GM18909 (cell line): ENCODE measurements around the gene C16orf89.
"Not testable (repeated sequence)": the region's sequence is repeated elsewhere in the genome, so short reads cannot be mapped to it uniquely, and the experiment has no call there.

ENCODE experiments used
- ATAC-seq: cut with Tn5 transposase; IDR thresholded peaks from one replicate; pipeline ENCODE4 v1.9.1; 2021; ENCODE audit warnings: mild to moderate bottlenecking; ENCODE audit not compliant: unreplicated experiment, poor library complexity

C16orf89 gene

GRCh38 chr16:5085716-5086115 is 20.0 kb upstream of the C16orf89 start:
- ATAC-seq, result not testable (repeated sequence)

DNA sequence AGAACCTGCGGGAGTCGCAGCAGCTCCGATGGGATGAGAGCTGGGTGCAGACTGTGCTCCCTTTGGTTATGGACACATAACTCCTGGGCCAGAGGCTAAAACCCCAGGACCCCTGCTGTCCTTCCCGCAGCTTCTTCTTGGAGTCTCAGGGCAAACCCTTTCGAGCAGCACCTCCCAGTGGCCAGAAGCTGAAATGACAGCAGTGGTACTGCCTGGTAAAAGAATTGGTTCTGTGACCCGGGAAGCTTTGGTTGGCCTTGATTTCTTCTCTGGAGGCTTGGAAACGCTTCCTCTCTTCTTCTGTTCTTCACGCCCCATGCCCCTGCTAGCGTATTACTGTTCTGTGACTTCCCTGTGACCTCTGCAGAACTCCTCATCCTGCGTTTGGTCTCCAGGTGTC is 19.0 kb upstream of the C16orf89 start:
- ATAC-seq, result not testable (repeated sequence)

- not testable (repeated sequence) for ATAC-seq
These were observed 18.5 kb upstream of the C16orf89 start for GRCh38 chr16:5084099-5084731.

DNA sequence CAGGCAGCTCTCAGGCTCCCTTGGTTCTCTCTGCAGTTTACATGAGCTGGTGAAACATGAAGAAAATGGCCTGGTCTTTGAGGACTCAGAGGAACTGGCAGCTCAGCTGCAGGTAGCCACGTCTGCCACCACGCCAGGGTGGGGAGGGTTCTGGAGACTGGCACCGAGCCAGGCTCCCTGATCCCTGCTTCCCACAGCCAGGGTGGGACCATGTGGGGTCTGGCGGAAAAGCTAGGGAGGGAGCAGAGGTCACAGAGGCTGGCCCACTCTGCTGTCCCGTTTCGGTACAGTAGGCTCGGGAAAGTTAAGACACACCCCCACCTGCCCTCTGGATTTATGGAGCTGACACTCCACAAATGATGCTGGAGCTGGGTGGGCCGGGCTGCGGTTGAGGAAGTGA is 17.9 kb upstream of the C16orf89 start:
- ATAC-seq, result not testable (repeated sequence)

DNA sequence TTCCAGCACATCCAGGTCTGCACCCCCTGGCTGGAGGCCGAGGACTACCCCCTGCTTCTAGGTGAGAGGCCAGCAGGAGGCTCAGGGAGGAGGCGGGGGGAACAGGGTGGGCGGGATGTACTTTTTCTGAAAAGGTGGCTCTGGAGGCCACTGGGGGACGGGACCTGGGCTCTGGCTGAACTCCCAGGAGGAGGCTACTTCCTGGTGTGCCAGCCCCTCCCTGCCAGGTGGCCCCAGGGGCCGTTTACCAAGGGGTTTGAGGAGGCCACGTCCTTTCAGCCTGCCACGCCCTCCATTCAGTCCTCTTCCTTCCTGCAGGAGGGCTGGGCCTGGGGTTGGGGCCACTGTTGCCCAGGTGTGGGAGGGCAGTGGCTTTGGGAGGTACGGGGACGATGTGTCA is 15.2 kb upstream of the C16orf89 start:
- ATAC-seq, result not testable (repeated sequence)

DNA sequence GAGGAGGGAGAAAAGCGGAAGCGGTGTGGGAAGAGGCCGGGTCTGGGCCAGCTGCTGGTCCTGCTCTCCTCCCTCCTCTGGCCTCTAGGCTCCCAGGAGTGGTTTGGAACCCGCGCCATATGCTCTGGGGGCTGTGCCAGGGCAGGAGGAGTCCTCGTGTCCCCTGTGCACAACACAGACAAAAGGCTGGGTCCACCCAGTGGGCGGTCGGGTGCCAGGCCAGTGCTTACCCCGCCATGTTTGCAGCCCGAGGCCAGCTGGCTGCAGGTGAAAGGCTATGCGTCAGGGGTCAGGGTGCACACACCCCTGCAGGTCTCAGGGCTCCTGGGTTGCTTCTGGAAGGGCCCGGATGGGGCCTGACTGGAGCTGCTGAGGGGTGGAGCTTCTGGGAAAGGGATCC is 14.7 kb upstream of the C16orf89 start:
- not testable (repeated sequence) for ATAC-seq

DNA sequence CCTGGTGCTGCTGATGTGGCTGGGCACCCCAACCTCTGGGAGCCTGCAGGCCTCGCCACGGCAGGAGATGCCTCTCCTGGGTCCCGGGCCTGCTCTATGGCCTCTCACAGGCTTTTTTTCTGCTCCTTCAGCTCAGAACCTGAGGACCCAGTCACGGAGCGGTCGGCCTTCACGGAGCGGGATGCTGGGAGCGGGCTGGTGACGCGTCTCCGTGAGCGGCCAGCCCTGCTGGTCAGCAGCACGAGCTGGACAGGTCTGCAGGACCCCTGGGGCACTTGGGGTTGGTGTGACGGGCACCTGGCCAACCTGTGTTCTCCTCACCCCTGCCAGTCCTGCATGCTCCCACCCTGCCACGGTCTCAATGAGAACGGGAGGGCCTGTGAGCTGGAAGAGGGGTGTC is 12.9 kb upstream of the C16orf89 start:
- no peak for ATAC-seq

GRCh38 chr16:5077304-5077703 is 11.5 kb upstream of the C16orf89 start:
- no peak for ATAC-seq

GRCh38 chr16:5075637-5076036 is 9.9 kb upstream of the C16orf89 start:
- ATAC-seq, result no peak

GRCh38 chr16:5073771-5074170 is 8.0 kb upstream of the C16orf89 start:
- ATAC-seq, result not testable (repeated sequence)

DNA sequence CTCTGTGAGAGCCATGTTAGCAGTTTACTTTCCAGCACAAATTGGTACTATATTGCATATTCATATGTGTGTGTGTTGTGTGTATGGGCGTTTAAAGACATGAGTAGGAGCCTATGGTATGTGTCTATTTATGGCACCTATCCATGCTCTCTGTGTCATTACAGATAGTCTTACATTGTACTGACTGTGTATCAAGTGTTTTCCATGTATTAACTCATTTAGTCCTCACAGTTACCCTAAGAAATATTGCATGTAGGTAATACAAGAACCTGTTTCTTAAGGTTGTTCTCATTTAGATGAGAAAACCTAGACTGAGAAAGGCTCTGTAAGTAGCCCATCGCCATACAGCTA is 7.5 kb upstream of the C16orf89 start:
- ATAC-seq, result no peak

DNA sequence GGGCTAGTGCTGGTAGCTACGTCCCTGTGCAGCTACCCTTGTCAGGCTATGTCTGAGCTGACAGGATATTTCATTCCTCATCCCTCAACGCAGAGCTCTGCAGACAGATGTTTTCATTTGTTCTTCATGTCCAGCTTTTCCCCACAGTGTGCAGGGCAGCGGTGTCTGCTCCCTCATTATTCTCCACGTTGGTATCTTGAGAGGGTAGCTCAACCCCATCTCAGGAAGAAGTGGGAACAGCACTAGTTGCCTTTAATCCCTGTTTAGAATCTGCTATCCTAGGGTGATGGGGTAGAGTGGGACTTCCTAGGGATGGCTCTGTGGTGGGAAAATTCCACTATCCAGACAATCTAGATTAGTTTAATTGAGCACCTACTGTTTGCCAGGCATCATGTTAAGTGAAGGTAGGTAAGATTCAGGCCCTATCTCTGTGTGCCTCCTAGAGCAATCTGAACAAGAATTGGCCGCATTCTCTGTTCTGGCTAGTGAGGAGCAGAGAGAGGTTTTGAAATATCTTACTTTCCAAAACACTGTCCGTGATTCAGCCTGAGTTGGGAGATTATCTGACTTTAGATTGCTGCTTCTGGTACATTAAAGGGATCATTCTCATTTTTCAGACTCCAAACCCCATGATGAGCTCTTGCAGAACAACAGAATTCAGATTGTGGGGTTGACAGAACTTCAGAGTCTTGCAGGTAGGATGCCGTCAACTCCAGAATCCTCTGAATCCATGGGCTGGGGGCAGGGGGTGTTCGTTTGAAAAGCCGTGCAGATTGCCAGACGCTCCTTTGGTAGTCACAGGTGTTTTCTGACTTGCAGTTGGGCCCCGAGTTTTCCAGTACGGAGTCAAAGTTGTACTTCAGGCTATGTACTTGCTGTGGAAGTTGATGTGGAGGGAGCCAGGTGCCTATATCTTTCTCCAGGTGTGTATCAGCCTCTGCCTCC is 6.8 kb upstream of the C16orf89 start:
- no peak for ATAC-seq

DNA sequence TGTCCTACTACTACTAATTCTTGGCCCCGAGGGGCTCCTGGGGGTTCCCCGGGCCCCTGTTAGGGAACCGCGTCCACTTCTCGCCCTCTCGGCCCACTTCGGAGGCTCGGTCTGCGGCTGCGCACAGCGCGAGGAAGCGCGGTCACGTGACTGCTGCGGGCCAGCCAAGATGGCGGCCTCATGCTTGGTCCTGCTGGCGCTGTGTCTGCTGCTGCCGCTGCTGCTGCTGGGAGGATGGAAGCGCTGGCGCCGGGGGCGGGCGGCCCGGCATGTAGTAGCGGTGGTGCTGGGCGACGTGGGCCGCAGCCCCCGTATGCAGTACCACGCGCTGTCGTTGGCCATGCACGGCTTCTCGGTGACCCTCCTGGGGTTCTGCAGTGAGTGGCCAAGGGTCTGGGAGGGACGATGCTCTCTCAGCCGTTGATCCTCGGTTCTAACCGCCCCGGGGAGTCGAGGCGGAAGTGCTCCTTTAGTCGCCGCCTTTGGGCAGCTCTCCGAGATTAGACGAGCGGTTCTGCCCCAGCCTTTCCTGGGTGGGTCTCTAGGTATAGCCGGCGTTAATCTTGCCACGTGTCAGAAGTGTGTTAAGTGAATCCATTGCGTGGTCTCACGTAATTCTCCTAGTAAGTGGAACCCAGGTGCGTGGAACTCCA is 6.1 kb upstream of the C16orf89 start, which contains the start of gene ALG1:
Gene ALG1, plus strand, starts transcription at position 163 of the 653 bp plus-strand sequence. Its CDS starts 7 bp downstream, at position 170.
- peak; percentile 88 for ATAC-seq

GRCh38 chr16:5071341-5071680 is 5.6 kb upstream of the C16orf89 start:
- ATAC-seq, result no peak

GRCh38 chr16:5070431-5071186 is 4.9 kb upstream of the C16orf89 start:
- no peak for ATAC-seq

- no peak for ATAC-seq
These were observed 4.1 kb upstream of the C16orf89 start for GRCh38 chr16:5069854-5070253.

DNA sequence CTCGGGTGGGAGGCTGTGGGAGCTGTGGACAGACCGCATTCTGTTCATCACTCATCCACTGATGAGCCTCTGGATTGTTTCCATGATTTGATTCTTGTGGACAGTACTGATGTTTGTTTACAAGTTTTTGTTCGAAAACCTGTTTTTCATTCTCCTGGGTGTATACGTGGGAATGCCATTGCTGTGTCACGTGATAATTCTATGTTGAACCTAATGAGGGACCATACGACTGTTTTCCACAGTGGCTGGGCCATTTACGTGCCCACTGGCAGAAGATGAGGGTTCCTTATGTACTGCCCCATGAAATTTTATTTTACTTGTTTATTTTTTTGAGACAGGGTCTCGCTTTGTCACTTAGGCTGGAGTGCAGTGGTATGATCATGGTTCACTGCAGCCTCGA is 3.3 kb upstream of the C16orf89 start:
- ATAC-seq, result no peak

DNA sequence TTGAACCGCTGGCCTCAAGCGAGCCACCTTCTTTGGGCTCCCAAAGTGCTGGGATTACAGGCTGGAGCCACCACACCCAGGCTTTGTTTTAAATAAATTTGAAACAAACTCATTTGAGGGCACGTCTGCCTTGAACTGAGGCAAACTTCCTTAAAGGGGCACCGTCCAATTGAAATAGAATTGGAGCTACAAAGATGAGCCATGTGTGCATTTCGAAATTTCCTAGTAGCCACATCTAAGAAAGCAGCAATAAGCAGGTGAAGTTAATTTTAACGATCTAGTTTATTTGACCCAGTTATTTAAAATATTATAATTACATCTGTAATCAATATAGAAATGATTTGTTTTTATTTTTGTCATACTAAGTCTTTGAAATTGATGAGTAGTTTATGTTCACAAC is 755 bp upstream of the C16orf89 start:
- ATAC-seq, result no peak

DNA sequence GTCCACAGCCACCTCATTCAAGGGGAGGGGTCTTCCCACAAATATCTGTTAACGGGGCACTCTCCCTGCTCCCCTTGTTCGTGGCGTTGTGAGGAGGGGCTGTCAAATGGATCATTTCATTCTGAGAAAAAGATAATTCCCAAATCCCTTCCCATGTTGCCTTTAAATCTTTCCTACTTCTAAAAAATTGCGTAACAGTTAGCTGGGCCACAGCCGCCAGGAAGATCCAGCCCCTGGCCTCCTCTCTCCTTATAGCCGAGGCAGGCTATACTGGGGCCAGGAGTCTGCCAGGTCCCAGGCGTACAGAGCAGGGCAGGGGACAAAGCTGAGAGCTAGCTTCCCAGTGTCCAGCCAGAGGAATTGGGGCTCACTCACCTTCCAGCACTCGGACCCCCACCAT is 430 bp downstream of the C16orf89 start:
- ATAC-seq, result no peak

GRCh38 chr16:5064915-5065314 is 841 bp downstream of the C16orf89 start:
- ATAC-seq, result no peak
